HepG2 (cell line): ENCODE data around the gene LYSMD3. TPM values are rescaled to one million over a fixed set of nuclear protein-coding genes. Genes with fewer than 3 reads are reported as not detected.

Experiments
- ARHGAP35 ChIP-seq: sonication (generic); formaldehyde crosslinking; IDR thresholded peaks from 2 replicates; pipeline ENCODE4 v1.9.0; 2022; ENCODE audit warnings: mild to moderate bottlenecking, inconsistent platforms, moderate library complexity, missing genetic modification reagents, borderline replicate concordance
- ASH2L ChIP-seq: fragments of 300-600, 200-600 bp; sonication (generic); IDR thresholded peaks from 2 replicates; pipeline ENCODE4 v1.7.0; 2017; ENCODE audit warnings: low read depth, mild to moderate bottlenecking, moderate library complexity, mixed read lengths, low read length; ENCODE audit not compliant: insufficient read length
- ATM ChIP-seq: fragments of 450-650 bp; IDR thresholded peaks from 2 replicates; pipeline ENCODE4 v1.7.1; 2017; ENCODE audit warnings: mild to moderate bottlenecking, borderline replicate concordance
- FOXA3 ChIP-seq: IDR thresholded peaks from 2 replicates; pipeline ENCODE4 v1.6.1; 2016; ENCODE audit warnings: missing genetic modification reagents, missing compliant biosample characterization
- MIER2 ChIP-seq: IDR thresholded peaks from 2 replicates; pipeline ENCODE4 v1.6.1; 2016; ENCODE audit warnings: missing biosample characterization, missing genetic modification reagents
- NPAS2 ChIP-seq: sonication (generic); formaldehyde crosslinking; IDR thresholded peaks from 2 replicates; pipeline ENCODE4 v1.8.0; 2022; ENCODE audit warnings: mild to moderate bottlenecking, missing genetic modification reagents, borderline replicate concordance
- RFX3 ChIP-seq: IDR thresholded peaks from 2 replicates; pipeline ENCODE4 v1.6.1; 2016; ENCODE audit warnings: missing biosample characterization, missing genetic modification reagents
- ZBTB42 ChIP-seq: sonication (generic); formaldehyde crosslinking; IDR thresholded peaks from 2 replicates; pipeline ENCODE4 v1.5.0; 2020; ENCODE audit warnings: mild to moderate bottlenecking, missing genetic modification reagents
- ZNF616 ChIP-seq: sonication (generic); formaldehyde crosslinking; IDR thresholded peaks from 2 replicates; pipeline ENCODE4 v1.5.0; 2020; ENCODE audit warnings: low read depth, mild to moderate bottlenecking, missing genetic modification reagents
- ZNF761 ChIP-seq: sonication (generic); formaldehyde crosslinking; conservative IDR thresholded peaks from 2 replicates; pipeline ENCODE4 v1.4.0; 2020; ENCODE audit warnings: mild to moderate bottlenecking, missing genetic modification reagents
- ZNF850 ChIP-seq: sonication (generic); formaldehyde crosslinking; conservative IDR thresholded peaks from 2 replicates; pipeline ENCODE4 v1.9.0; 2021; ENCODE audit warnings: mild to moderate bottlenecking, missing genetic modification reagents
- polyA plus RNA-seq, 8 experiments: library from polyadenylated mRNA; depleted of rRNA in 3 of 8; stranded (reverse) in 7 of 8; unstranded in 1 of 8; fragments of >200 nt; fragmentation: Illumina TruSeq in 4 of 8; extraction: Trizol in 4 of 8; gene quantifications; 2 replicates each; pipeline versions ENCODE4 v1.2.1 to v1.2.3, GENCODE V29; 2011 to 2016; ENCODE audit warnings: low read depth in 4 of 8, missing spikeins in 1 of 8, mixed read lengths in 1 of 8; ENCODE audit not compliant: insufficient read depth in 1 of 8
- total RNA-seq, 5 experiments: library from RNA; depleted of rRNA; stranded (reverse); fragments of >200 nt; fragmentation: Illumina TruSeq; extraction: Trizol; gene quantifications; 2 replicates each; pipeline ENCODE4 v1.2.3, GENCODE V29; 2016; ENCODE audit warnings: low read depth in 1 of 5
- TF ChIP-seq, protein P1 (sequence below): sonication (generic); formaldehyde crosslinking; IDR thresholded peaks from 2 replicates; pipeline ENCODE4 v1.5.0; 2020; ENCODE audit warnings: mild to moderate bottlenecking, missing genetic modification reagents
- TF ChIP-seq, protein P2 (sequence below): sonication (generic); formaldehyde crosslinking; conservative IDR thresholded peaks from 2 replicates; pipeline ENCODE4 v1.8.0; 2022; ENCODE audit warnings: missing genetic modification reagents
- TF ChIP-seq, protein P3 (sequence below): sonication (generic); IDR thresholded peaks from 2 replicates; pipeline ENCODE4 v1.6.1; 2016; ENCODE audit warnings: low read depth, borderline replicate concordance
- TF ChIP-seq, protein P4 (sequence below): sonication (generic); formaldehyde crosslinking; IDR thresholded peaks from 2 replicates; pipeline ENCODE4 v1.5.1; 2020; ENCODE audit warnings: mild to moderate bottlenecking, missing genetic modification reagents, moderate library complexity
- TF ChIP-seq, protein P5 (sequence below): sonication (generic); formaldehyde crosslinking; IDR thresholded peaks from 2 replicates; pipeline ENCODE4 v1.9.0; 2022; ENCODE audit warnings: missing genetic modification reagents, mild to moderate bottlenecking, borderline replicate concordance

LYSMD3 gene
- total and polyA plus RNA-seq, 2 of the 13 experiments (the other 11 are each of a cell fraction or from before 2014, with no cell fraction given), result 9.1 to 13.8 TPM

DNA sequence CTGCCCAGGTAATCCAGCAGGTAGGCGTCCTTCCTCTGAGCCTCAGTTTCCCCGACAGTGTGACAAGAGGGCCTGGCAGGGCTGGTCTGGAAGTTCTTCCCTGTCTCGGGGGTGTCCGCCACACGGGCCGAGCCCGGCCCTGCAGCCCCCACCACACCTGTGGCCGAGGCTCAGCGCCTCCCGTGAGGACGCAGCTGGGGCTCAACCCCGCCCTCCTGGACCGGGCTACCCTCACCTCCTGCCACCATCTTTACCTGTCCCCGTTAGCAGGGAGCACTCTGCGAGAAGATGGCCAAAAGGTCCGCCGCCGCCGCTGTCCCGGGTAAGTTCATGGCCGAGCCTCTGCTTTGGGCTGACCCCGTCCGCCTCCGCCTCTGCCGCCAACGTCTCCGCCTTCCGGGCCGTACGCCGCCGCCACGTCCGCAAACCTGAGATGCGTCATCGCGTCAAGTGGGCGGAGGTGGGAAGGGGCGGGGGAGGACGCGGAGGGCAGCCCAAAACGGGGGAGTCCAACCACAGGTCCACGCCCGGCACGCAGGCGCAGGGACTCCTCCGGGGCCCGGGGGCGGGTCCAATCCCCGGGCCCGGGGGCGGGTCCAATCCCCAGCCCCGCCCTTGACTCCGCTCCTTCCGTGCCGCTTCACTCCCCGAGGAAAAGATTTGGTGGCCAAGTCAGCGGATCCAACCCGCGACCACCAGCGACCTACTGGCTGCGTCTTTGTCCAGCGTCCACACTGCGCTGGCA, at the start of gene LYSMD3 (continued):
- TF ChIP-seq, protein P1, sequence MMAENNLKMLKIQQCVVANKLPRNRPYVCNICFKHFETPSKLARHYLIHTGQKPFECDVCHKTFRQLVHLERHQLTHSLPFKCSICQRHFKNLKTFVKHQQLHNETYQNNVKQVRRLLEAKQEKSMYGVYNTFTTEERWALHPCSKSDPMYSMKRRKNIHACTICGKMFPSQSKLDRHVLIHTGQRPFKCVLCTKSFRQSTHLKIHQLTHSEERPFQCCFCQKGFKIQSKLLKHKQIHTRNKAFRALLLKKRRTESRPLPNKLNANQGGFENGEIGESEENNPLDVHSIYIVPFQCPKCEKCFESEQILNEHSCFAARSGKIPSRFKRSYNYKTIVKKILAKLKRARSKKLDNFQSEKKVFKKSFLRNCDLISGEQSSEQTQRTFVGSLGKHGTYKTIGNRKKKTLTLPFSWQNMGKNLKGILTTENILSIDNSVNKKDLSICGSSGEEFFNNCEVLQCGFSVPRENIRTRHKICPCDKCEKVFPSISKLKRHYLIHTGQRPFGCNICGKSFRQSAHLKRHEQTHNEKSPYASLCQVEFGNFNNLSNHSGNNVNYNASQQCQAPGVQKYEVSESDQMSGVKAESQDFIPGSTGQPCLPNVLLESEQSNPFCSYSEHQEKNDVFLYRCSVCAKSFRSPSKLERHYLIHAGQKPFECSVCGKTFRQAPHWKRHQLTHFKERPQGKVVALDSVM (CRISPR knock-in tag), result peak; percentile 54; the same call in 1 of the 2 replicates
- TF ChIP-seq FOXA3 (CRISPR knock-in tag) (peak; percentile 65), ZBTB42 (CRISPR knock-in tag) (no peak), ARHGAP35 (CRISPR knock-in tag) (no peak), ZNF761 (CRISPR knock-in tag) (no peak; the same call in 1 of the 2 replicates), NPAS2 (no peak), MIER2 (CRISPR knock-in tag) (no peak), ZNF616 (CRISPR knock-in tag) (no peak; the same call in 1 of the 2 replicates), ASH2L (peak; percentile 92), RFX3 (no peak), ZNF850 (CRISPR knock-in tag) (no peak), ATM (no peak)
- TF ChIP-seq, protein P2, sequence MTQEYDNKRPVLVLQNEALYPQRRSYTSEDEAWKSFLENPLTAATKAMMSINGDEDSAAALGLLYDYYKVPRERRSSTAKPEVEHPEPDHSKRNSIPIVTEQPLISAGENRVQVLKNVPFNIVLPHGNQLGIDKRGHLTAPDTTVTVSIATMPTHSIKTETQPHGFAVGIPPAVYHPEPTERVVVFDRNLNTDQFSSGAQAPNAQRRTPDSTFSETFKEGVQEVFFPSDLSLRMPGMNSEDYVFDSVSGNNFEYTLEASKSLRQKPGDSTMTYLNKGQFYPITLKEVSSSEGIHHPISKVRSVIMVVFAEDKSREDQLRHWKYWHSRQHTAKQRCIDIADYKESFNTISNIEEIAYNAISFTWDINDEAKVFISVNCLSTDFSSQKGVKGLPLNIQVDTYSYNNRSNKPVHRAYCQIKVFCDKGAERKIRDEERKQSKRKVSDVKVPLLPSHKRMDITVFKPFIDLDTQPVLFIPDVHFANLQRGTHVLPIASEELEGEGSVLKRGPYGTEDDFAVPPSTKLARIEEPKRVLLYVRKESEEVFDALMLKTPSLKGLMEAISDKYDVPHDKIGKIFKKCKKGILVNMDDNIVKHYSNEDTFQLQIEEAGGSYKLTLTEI (CRISPR knock-in tag), result no peak
- TF ChIP-seq, protein P3, sequence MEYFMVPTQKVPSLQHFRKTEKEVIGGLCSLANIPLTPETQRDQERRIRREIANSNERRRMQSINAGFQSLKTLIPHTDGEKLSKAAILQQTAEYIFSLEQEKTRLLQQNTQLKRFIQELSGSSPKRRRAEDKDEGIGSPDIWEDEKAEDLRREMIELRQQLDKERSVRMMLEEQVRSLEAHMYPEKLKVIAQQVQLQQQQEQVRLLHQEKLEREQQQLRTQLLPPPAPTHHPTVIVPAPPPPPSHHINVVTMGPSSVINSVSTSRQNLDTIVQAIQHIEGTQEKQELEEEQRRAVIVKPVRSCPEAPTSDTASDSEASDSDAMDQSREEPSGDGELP, result peak; percentile 54; the same call in 1 of the 2 replicates
- TF ChIP-seq, protein P4, sequence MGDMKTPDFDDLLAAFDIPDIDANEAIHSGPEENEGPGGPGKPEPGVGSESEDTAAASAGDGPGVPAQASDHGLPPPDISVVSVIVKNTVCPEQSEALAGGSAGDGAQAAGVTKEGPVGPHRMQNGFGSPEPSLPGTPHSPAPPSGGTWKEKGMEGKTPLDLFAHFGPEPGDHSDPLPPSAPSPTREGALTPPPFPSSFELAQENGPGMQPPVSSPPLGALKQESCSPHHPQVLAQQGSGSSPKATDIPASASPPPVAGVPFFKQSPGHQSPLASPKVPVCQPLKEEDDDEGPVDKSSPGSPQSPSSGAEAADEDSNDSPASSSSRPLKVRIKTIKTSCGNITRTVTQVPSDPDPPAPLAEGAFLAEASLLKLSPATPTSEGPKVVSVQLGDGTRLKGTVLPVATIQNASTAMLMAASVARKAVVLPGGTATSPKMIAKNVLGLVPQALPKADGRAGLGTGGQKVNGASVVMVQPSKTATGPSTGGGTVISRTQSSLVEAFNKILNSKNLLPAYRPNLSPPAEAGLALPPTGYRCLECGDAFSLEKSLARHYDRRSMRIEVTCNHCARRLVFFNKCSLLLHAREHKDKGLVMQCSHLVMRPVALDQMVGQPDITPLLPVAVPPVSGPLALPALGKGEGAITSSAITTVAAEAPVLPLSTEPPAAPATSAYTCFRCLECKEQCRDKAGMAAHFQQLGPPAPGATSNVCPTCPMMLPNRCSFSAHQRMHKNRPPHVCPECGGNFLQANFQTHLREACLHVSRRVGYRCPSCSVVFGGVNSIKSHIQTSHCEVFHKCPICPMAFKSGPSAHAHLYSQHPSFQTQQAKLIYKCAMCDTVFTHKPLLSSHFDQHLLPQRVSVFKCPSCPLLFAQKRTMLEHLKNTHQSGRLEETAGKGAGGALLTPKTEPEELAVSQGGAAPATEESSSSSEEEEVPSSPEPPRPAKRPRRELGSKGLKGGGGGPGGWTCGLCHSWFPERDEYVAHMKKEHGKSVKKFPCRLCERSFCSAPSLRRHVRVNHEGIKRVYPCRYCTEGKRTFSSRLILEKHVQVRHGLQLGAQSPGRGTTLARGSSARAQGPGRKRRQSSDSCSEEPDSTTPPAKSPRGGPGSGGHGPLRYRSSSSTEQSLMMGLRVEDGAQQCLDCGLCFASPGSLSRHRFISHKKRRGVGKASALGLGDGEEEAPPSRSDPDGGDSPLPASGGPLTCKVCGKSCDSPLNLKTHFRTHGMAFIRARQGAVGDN (CRISPR knock-in tag), result peak; percentile 93
- TF ChIP-seq, protein P5, sequence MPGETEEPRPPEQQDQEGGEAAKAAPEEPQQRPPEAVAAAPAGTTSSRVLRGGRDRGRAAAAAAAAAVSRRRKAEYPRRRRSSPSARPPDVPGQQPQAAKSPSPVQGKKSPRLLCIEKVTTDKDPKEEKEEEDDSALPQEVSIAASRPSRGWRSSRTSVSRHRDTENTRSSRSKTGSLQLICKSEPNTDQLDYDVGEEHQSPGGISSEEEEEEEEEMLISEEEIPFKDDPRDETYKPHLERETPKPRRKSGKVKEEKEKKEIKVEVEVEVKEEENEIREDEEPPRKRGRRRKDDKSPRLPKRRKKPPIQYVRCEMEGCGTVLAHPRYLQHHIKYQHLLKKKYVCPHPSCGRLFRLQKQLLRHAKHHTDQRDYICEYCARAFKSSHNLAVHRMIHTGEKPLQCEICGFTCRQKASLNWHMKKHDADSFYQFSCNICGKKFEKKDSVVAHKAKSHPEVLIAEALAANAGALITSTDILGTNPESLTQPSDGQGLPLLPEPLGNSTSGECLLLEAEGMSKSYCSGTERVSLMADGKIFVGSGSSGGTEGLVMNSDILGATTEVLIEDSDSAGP (CRISPR knock-in tag), result peak; percentile 93
